ENCODE measurements around the gene ITGA4. TPM values are rescaled to one million over a fixed set of nuclear protein-coding genes. Genes with fewer than 3 reads are reported as not detected.

The ITGA4 gene
- total RNA-seq, 1 experiment from 2014 or later, result 0.33 TPM

GRCh38 chr2:181485638-181485946, 28.4 kb downstream of the ITGA4 start:
- Mint-ChIP-seq H3K4me3 (ENCODE audit: low read depth, unreplicated experiment) (no peak overlapping the region), H3K27ac (ENCODE audit: unreplicated experiment) (no peak overlapping the region), H3K27me3 (ENCODE audit: unreplicated experiment) (no peaks in the 10 kb centered on the region), H3K4me1 (ENCODE audit: low read depth, unreplicated experiment) (no peaks in the 10 kb centered on the region), H3K36me3 (ENCODE audit: insufficient read depth, unreplicated experiment) (no peaks in the 10 kb centered on the region), H3K9me3 (ENCODE audit: low read depth, unreplicated experiment) (no peaks in the 10 kb centered on the region)
- no peak for DNase-seq
- BruUV-seq (replicated peaks), result no TSS peak
- CTCF ChIA-PET, result no interaction called here
- intact Hi-C loops (cut with micrococcal nuclease; ENCODE audit: unreplicated experiment), result no loop called here
- TF ChIP-seq CTCF (IDR thresholded peaks at IDR 0.05; ENCODE audit: unreplicated experiment), result no peak

GRCh38 chr2:181499231-181499630, 42.0 kb downstream of the ITGA4 start:
- Mint-ChIP-seq H3K27ac (ENCODE audit: unreplicated experiment) (no peak overlapping the region), H3K4me3 (ENCODE audit: low read depth, unreplicated experiment) (no peak overlapping the region), H3K36me3 (ENCODE audit: insufficient read depth, unreplicated experiment) (no peaks in the 10 kb centered on the region), H3K9me3 (ENCODE audit: low read depth, unreplicated experiment) (no peaks in the 10 kb centered on the region), H3K4me1 (ENCODE audit: low read depth, unreplicated experiment) (no peaks in the 10 kb centered on the region), H3K27me3 (ENCODE audit: unreplicated experiment) (no peaks in the 10 kb centered on the region)
- no peak for TF ChIP-seq CTCF (IDR thresholded peaks at IDR 0.05; ENCODE audit: unreplicated experiment)
- DNase-seq, result no peak
- intact Hi-C loops (cut with micrococcal nuclease; ENCODE audit: unreplicated experiment), result no loop called here
- CTCF ChIA-PET, result no interaction called here
- BruUV-seq (replicated peaks), result no TSS peak

GRCh38 chr2:181500201-181500600, 43.0 kb downstream of the ITGA4 start:
- no peak overlapping the region for H3K27ac Mint-ChIP-seq (ENCODE audit: unreplicated experiment)
- no peaks in the 10 kb centered on the region for H3K9me3 Mint-ChIP-seq (ENCODE audit: low read depth, unreplicated experiment)
- no peak overlapping the region for H3K4me3 Mint-ChIP-seq (ENCODE audit: low read depth, unreplicated experiment)

DNA sequence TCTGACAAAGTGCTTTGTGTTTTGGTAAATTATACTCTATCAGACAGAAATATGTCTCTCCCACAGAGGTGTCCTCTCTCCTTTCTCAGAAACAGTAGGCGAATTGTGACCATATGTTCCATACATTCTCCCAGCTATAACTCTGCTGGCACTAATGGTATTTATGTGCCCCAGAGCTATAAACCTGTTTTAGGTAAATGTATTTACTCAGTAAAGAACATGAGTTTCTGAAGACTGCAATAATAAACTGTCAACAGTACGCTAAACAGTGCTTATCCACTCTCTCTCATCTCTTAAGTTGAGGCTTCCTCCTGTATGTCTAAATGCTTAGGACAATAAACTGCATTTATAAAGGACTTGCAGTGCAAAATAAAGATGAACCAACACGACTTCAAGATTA, 58.5 kb downstream of the ITGA4 start:
- H3K4me3 Mint-ChIP-seq (ENCODE audit: low read depth, unreplicated experiment), result no peak overlapping the region
- CTCF ChIA-PET, result no interaction called here

More at GRCh38 chr2:181500201-181500600, 43.0 kb downstream of the ITGA4 start:
- H3K36me3 Mint-ChIP-seq (ENCODE audit: insufficient read depth, unreplicated experiment), result no peaks in the 10 kb centered on the region
- no peak for DNase-seq
- no peak for TF ChIP-seq CTCF (IDR thresholded peaks at IDR 0.05; ENCODE audit: unreplicated experiment)
- BruUV-seq (replicated peaks), result no TSS peak
- no peaks in the 10 kb centered on the region for H3K4me1 Mint-ChIP-seq (ENCODE audit: low read depth, unreplicated experiment)
- CTCF ChIA-PET, result no interaction called here
- no peaks in the 10 kb centered on the region for H3K27me3 Mint-ChIP-seq (ENCODE audit: unreplicated experiment)
- intact Hi-C loops (cut with micrococcal nuclease; ENCODE audit: unreplicated experiment), result no loop called here

More for the DNA sequence above, 58.5 kb downstream of the ITGA4 start:
- no peak for DNase-seq
- H3K9me3 Mint-ChIP-seq (ENCODE audit: low read depth, unreplicated experiment), result no peaks in the 10 kb centered on the region
- H3K36me3 Mint-ChIP-seq (ENCODE audit: insufficient read depth, unreplicated experiment), result no peaks in the 10 kb centered on the region
- no peaks in the 10 kb centered on the region for H3K27me3 Mint-ChIP-seq (ENCODE audit: unreplicated experiment)
- no TSS peak for BruUV-seq (replicated peaks)
- TF ChIP-seq CTCF (IDR thresholded peaks at IDR 0.05; ENCODE audit: unreplicated experiment), result no peak
- intact Hi-C loops (cut with micrococcal nuclease; ENCODE audit: unreplicated experiment), result no loop called here
- H3K27ac Mint-ChIP-seq (ENCODE audit: unreplicated experiment), result no peak overlapping the region
- no peaks in the 10 kb centered on the region for H3K4me1 Mint-ChIP-seq (ENCODE audit: low read depth, unreplicated experiment)
